ENCODE measurements around the gene IGFBPL1.

Gene IGFBPL1

DNA sequence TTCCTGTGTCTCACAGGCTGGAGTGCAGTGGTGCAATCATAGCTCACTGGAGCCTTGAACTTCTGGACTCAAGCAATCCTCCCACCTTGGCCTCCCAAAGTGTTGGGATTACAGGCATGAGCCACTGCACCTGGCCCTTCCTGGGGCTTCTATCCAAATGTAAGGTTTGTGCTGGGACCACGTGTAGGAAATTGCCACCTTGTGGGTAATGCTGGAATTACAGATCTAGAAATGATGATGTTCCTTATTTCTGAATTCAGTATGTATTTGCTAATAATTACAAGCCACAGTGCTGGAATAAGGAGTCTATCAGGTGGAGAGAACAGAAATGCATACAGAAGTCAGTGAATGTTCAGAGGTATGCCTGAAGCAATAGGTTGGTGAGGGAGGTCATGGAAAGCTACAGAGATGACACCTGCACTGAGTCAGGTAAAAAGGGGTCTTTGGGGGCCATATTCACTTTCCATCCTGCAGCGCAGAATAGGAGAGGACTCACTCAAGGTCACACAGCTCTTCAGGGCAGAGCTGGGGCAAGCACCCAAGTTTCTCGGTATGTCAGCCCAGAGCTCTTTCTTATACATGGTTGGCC is 8.8 kb upstream of the IGFBPL1 start:
- no peak for DNase-seq (ENCODE audit: low read depth in 2 of 2)

- DNase-seq (ENCODE audit: low read depth in 2 of 2): no peak
Measured at GRCh38 chr9:38431116-38431515, 6.9 kb upstream of the IGFBPL1 start.

GRCh38 chr9:38428062-38428461 is 3.8 kb upstream of the IGFBPL1 start:
- no peak for DNase-seq (ENCODE audit: low read depth in 2 of 2)

- no peak for DNase-seq (ENCODE audit: low read depth in 2 of 2)
Measured at GRCh38 chr9:38424918-38425317, 664 bp upstream of the IGFBPL1 start.

DNA sequence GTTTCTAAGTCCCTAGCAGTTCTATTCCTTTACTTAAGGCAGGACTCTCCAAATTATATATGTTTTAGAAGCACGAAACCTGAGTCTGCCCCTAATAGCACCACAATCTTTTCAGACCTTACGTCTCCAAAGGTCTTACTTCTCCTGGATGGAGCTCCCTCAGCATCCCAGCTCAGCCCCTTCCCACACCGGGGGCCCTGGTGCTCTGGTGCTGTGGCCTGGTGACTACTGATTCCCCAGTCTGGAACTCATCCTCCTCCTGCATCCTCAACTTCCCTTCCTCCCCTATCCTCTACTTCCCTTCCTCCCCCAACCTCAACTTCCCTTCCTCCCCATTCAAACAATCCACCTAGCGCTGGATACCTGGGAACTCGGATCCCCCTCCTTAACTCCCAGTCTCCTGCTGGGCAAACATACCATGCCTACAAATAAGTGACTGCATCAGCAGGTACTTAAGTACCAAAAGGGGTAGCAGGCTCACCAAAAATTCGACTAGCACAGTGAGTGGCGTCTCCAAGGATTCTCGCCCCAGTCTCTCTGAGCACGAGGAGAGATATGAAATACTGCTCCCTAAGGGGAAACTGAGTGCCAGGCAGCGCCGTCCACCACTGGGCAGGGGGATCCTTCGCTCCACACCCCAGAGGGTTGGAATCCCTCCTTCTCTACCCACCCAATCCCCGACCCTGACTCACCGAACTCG is 831 bp downstream of the IGFBPL1 start:
- DNase-seq (ENCODE audit: low read depth in 2 of 2): no peak

DNA sequence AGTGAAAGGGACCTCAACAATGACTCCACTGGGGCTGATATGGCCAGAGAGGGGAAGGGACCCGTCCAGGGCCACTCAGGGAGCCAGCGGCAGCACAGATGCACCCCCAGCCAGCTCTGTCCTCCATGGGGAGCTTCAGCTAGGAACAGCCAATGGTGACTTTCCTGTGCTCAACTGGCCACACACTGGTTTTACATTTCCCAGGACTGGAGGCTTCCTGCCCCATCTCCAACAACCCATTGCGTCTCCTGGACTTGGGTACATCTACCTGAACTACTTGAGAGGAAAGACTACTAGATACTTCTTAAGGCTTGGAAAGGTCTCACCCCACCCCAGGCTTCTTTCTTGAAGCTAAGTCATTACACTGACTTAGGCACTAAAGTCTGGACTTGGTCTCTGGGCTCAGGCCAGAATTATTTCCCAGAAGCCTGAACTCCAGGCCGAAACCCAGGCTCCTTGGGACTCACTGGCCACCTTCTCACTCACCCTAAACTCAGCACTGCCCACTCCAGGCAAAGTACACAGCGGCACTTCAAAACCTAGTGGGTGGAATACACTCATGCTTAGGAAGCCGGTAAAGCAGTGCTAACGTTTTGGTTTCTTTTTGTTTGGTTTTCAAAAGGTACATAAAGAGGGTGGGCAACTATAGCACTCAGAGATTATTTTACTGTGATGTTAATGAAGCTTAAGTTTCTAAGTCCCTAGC is 1.5 kb downstream of the IGFBPL1 start:
- no peak for DNase-seq (ENCODE audit: low read depth in 2 of 2)

DNA sequence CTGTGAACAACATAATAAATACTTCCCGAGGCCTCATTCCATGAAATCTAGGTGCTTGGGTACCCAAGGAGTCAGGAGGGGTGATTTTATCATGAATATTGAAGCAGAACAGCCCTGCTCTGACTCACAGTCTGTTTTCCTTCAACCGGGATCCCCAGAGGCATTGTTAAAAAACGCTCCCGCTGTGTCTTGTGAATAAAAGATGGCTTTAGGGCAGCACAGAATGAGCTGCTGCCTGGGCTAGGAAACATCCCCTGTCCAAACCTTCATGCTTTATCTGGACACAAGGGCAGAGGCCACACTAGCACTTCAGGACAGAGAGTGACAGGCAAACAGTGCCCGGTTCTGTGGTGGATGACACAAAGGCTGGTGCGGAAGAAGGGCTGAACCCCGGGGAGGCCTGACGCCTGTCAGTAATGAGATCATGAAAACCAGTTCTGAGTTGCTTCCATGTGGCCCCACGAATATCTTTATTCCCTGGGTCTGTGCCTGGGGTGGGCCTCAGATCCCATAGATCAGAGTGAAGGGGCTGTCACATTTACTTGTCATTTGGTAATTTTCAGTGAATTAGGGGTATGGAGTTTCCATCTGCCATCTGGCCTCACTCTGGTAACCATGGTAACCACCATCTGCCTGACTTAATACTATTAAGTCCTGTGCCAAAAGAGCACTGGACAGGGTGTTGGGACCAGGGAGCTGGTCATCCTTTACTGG is 2.6 kb downstream of the IGFBPL1 start:
- DNase-seq (ENCODE audit: low read depth in 2 of 2): no peak

- DNase-seq (ENCODE audit: low read depth in 2 of 2): no peak
Measured at GRCh38 chr9:38419181-38419580, 5.1 kb downstream of the IGFBPL1 start.

GRCh38 chr9:38418366-38418765 is 5.9 kb downstream of the IGFBPL1 start:
- no peak for DNase-seq (ENCODE audit: low read depth in 2 of 2)

GRCh38 chr9:38417003-38417945 is 7.0 kb downstream of the IGFBPL1 start:
- peak; percentile 19 to 43 for DNase-seq (ENCODE audit: low read depth in 2 of 2)

- DNase-seq (ENCODE audit: low read depth in 2 of 2): no peak
Measured at GRCh38 chr9:38416461-38416860, 7.8 kb downstream of the IGFBPL1 start.

- DNase-seq (ENCODE audit: low read depth in 2 of 2): no peak
Measured at GRCh38 chr9:38415856-38416255, 8.4 kb downstream of the IGFBPL1 start.

DNA sequence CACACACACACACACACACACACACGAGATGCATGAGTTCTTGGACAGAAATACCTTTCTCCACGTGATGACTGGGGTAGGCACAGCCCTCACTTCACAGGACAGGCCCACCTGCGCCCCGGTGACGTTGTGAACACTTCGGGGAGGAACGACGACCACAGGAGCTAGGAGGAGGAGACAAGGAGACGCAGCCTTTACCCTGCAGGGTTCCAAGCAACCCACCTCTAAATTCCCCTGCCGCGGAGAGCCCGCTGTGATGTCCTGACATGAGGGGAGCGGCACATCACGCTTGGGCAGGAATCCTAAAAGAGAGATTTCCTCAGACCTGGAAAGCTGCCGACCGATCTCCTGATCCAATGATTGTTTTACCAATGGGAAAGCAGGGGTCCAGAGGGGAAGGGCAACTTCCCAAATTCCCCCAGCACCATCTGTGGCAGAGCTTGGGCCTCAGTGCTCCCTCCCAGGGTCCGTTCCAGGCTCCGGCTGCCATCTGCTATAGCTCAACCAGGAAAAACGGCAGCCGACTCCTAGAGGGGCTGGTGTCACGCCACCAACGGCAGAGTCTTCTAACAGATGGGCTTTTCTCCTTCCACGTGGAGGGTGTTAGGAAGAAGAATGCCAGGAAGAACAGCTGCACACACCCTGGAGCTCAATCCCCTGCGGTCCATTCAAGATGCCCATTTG is 10.1 kb downstream of the IGFBPL1 start:
- no peak for DNase-seq (ENCODE audit: low read depth in 2 of 2)

GRCh38 chr9:38413283-38413682 is 11.0 kb downstream of the IGFBPL1 start:
- DNase-seq (ENCODE audit: low read depth in 2 of 2): no peak

DNA sequence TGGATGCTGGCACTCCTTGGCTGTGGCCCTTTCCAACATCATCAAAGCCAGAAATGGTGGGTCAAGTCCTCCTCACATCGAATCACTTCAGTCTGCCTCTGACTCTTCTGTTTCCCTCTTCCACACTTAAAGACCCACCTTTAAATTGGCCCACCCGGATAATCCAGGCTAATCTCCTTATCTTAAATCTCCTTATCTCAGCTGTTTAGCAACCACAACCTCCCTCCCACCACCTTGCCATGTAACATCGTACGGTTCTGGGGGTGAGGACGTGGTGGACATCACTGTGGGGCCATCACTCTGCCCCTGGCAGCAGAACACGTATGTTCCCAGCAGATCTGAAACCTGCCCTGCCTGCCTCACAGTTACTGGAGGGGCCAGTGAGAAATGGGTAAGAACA is 11.5 kb downstream of the IGFBPL1 start:
- DNase-seq (ENCODE audit: low read depth in 2 of 2): no peak

GRCh38 chr9:38408719-38409118 is 15.5 kb downstream of the IGFBPL1 start:
- DNase-seq (ENCODE audit: low read depth in 2 of 2): no peak

DNA sequence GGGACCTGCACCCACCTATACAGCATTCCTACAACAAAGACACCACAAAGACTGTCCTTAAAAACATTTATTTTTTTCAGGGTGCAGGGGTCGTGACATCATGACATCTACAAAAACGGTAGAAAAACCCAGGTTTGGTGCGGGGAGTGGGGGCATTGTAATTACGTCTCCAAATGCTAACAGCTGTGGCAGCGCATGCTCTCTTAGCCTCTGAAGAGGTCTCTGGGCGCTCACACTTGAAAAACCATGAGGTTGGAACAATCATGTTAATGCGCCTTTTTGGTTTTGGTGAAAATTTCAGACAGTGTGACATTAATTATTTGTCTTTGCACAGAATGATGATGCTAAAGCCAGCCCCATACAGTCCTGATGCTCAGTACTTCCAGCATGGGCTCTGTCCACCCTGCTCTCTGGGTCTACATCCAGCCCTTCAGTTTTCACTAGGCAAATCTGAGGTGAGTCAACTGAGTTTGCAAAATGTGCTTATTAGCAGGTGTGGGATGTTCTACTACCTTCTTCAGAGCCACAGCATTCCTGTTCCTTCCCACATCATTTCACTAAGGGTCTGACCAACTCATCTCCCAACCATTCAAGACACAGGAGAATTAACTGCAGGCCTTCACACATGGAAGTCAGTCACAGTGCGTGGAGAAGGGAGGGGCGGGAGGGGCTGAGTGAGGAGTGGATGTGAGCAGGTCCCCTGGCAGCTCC is 17.6 kb downstream of the IGFBPL1 start:
- DNase-seq (ENCODE audit: low read depth in 2 of 2): no peak

DNA sequence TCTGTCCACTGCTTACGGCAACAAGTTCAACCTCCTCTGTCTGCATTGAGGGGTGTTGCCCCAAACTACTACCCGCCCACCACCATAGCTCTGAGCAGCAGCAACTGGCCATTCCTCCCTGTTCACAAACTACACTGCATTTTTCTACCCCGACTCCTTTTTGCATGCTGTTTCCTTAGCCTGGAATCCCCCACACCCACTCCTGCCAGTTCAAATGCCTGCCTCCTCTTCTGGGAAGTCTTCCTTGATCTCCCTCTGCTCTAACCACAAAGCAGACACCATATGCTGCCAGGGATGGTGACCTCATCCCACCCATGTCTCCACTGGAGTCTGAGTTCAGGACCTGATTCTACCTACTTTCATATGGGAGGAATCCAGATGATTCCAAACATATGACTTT is 18.5 kb downstream of the IGFBPL1 start:
- no peak for DNase-seq (ENCODE audit: low read depth in 2 of 2)

DNA sequence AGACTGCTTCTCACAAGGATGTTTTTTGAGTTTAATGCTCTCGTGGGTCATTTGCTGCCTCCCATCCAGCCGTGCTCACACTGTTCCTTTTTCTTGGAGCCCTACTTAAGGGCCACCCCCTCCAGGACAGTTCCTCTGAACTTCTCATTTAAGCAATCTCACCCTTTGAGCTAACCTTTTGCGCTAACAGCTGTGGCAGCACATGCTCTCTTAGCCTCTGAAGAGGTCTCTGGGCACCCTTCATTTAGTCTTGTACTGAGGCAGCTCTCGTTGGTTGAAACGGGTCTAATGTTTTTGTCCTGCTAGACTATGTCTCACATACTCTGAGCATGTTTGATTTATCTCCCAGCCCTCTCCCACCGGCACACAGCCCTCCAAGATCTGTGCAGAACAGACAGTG is 19.9 kb downstream of the IGFBPL1 start:
- DNase-seq (ENCODE audit: low read depth in 2 of 2): no peak

GRCh38 chr9:38401994-38402393 is 22.3 kb downstream of the IGFBPL1 start:
- no peak for DNase-seq (ENCODE audit: low read depth in 2 of 2)

Data from stimulated activated CD8-positive, alpha-beta memory T cell treated with anti-CD3 and anti-CD28 coated beads, Interleukin-2, amount 100 ng/mL, for 48 hours (primary cell).